HG03280 (cell line): Measurements from ENCODE around the gene PRCC.
"Not testable (repeated sequence)": the region's sequence is repeated elsewhere in the genome, so short reads cannot be mapped to it uniquely, and the experiment has no call there.

Experiments used
- ATAC-seq: cut with Tn5 transposase; IDR thresholded peaks from one replicate; pipeline ENCODE4 v1.9.1; 2021; ENCODE audit warnings: mild to moderate bottlenecking, moderate library complexity; ENCODE audit not compliant: unreplicated experiment

Gene PRCC

GRCh38 chr1:156757572-156758253 is 9.6 kb upstream of the PRCC start:
- ATAC-seq = not testable (repeated sequence)

GRCh38 chr1:156760092-156760795 is 7.1 kb upstream of the PRCC start:
- ATAC-seq = no peak

- ATAC-seq = no peak
Observed at GRCh38 chr1:156760796-156761104, 6.6 kb upstream of the PRCC start.

- not testable (repeated sequence) for ATAC-seq
Observed at GRCh38 chr1:156765136-156765535, 2.2 kb upstream of the PRCC start.

- ATAC-seq = no peak
Observed at GRCh38 chr1:156765666-156766065, 1.7 kb upstream of the PRCC start.

GRCh38 chr1:156766298-156767100 is 836 bp upstream of the PRCC start:
- peak; percentile 9 for ATAC-seq

- peak; percentile 3 for ATAC-seq
Observed at GRCh38 chr1:156767879-156768604, 707 bp downstream of the PRCC start.

- ATAC-seq = no peak
Observed at GRCh38 chr1:156768610-156769295, 1.4 kb downstream of the PRCC start.

GRCh38 chr1:156772222-156772621 is 4.9 kb downstream of the PRCC start:
- ATAC-seq = no peak

GRCh38 chr1:156772728-156773497 is 5.6 kb downstream of the PRCC start:
- no peak for ATAC-seq

- no peak for ATAC-seq
Observed at GRCh38 chr1:156773607-156774006, 6.3 kb downstream of the PRCC start.

GRCh38 chr1:156775799-156776198 is 8.5 kb downstream of the PRCC start:
- no peak for ATAC-seq

GRCh38 chr1:156776942-156777341 is 9.6 kb downstream of the PRCC start:
- no peak for ATAC-seq

GRCh38 chr1:156777573-156777972 is 10.2 kb downstream of the PRCC start:
- no peak for ATAC-seq

GRCh38 chr1:156781585-156782186 is 14.4 kb downstream of the PRCC start:
- no peak for ATAC-seq

GRCh38 chr1:156785458-156785857 is 18.1 kb downstream of the PRCC start:
- no peak for ATAC-seq

GRCh38 chr1:156786640-156787039 is 19.3 kb downstream of the PRCC start:
- no peak for ATAC-seq

GRCh38 chr1:156788136-156788535 is 20.8 kb downstream of the PRCC start:
- no peak for ATAC-seq

GRCh38 chr1:156789621-156790318 is 22.4 kb downstream of the PRCC start:
- no peak for ATAC-seq
